GM23338 (cell line): ENCODE measurements around the gene KSR2. TPM values are rescaled to one million over a fixed set of nuclear protein-coding genes. Genes with fewer than 3 reads are reported as not detected.

Experiments used
- ATAC-seq: fragments of 200-7000 bp; cut with Tn5 transposase; 3 replicates; pipeline ENCODE4 v1.9.1; 2020
- DNase-seq: peaks from one replicate; pipeline ENCODE4 v3.0.0-alpha.2; 2015; ENCODE audit warnings: low spot score
- H2AFZ ChIP-seq: fragments of 200-600 bp; sonication (generic); 2 replicates; pipeline ENCODE4 v1.8.0; 2016; ENCODE audit warnings: antibody characterized with exemption, mild to moderate bottlenecking, moderate library complexity
- H3F3A ChIP-seq: fragments of 200-600 bp; sonication (generic); replicated peaks from 2 replicates; pipeline ENCODE4 v1.8.0; 2017; ENCODE audit warnings: antibody characterized with exemption, mixed run types, low read depth
- H3K27ac ChIP-seq: fragments of 200-600 bp; sonication (generic); 2 replicates; pipeline ENCODE4 v1.6.1; 2016; ENCODE audit warnings: low read depth
- H3K27me3 ChIP-seq: fragments of 200-600 bp; sonication (generic); 2 replicates; pipeline ENCODE4 v1.8.0; 2016; ENCODE audit warnings: mild to moderate bottlenecking, mixed run types, moderate library complexity; ENCODE audit not compliant: insufficient read depth
- H3K36me3 ChIP-seq: fragments of 200-600 bp; sonication (generic); 2 replicates; pipeline ENCODE4 v1.8.0; 2016; ENCODE audit warnings: mild to moderate bottlenecking; ENCODE audit not compliant: insufficient read depth
- H3K4me1 ChIP-seq: fragments of 200-600 bp; sonication (generic); 2 replicates; pipeline ENCODE4 v1.8.0; 2016; ENCODE audit warnings: mild to moderate bottlenecking, moderate library complexity; ENCODE audit not compliant: insufficient read depth
- H3K4me2 ChIP-seq: fragments of 200-600 bp; sonication (generic); 2 replicates; pipeline ENCODE4 v1.7.1; 2017; ENCODE audit warnings: mixed run types
- H3K4me3 ChIP-seq: fragments of 200-600 bp; sonication (generic); 2 replicates; pipeline ENCODE4 v1.6.1; 2016; ENCODE audit warnings: mixed run types
- H3K79me2 ChIP-seq: fragments of 200-600 bp; sonication (generic); replicated peaks from 2 replicates; pipeline ENCODE4 v1.8.0; 2017; ENCODE audit warnings: mild to moderate bottlenecking; ENCODE audit not compliant: insufficient read depth
- H3K9me2 ChIP-seq: fragments of 200-600 bp; sonication (generic); 2 replicates; pipeline ENCODE4 v1.8.0; 2017; ENCODE audit not compliant: insufficient read depth
- H4K20me1 ChIP-seq: fragments of 200-600 bp; sonication (generic); replicated peaks from 2 replicates; pipeline ENCODE4 v1.8.0; 2017; ENCODE audit warnings: mild to moderate bottlenecking; ENCODE audit not compliant: insufficient read depth
- H3K27ac Mint-ChIP-seq: 2 replicates; pipeline ENCODE4 v1.8.0; 2020; ENCODE audit warnings: inconsistent platforms, mild to moderate bottlenecking, moderate library complexity, mixed read lengths
- H3K27me3 Mint-ChIP-seq: 3 replicates; pipeline ENCODE4 v1.8.0; 2022; ENCODE audit warnings: low read depth, mild to moderate bottlenecking, moderate library complexity, mixed read lengths, inconsistent platforms; ENCODE audit not compliant: insufficient read depth, poor library complexity
- H3K36me3 Mint-ChIP-seq: 3 replicates; pipeline ENCODE4 v1.8.0; 2021; ENCODE audit warnings: low read depth, mild to moderate bottlenecking, inconsistent platforms, moderate library complexity, mixed read lengths
- H3K4me1 Mint-ChIP-seq: 3 replicates; pipeline ENCODE4 v1.8.0; 2020; ENCODE audit warnings: mild to moderate bottlenecking, inconsistent platforms, mixed read lengths
- H3K4me3 Mint-ChIP-seq: 3 replicates; pipeline ENCODE4 v1.8.0; 2021; ENCODE audit warnings: moderate library complexity, mild to moderate bottlenecking, inconsistent platforms, mixed read lengths
- H3K9me3 Mint-ChIP-seq: 3 replicates; pipeline ENCODE4 v1.8.0; 2020; ENCODE audit warnings: moderate library complexity, mild to moderate bottlenecking, inconsistent platforms, mixed read lengths
- CREB1 ChIP-seq: fragments of 250-450 bp; sonication (Bioruptor Pico); IDR thresholded peaks from 2 replicates; pipeline ENCODE4 v1.5.0; 2020; ENCODE audit warnings: low read depth, mild to moderate bottlenecking, moderate library complexity
- CTCF ChIP-seq, 2 experiments: fragments of 200-600 bp in 1 of 2; sonication (generic) in 1 of 2; conservative IDR thresholded peaks; 2 replicates each; pipeline versions ENCODE4 v1.5.1 to v1.6.1; 2016 to 2017; ENCODE audit warnings: antibody characterized with exemption in 2 of 2, low read depth in 2 of 2, mild to moderate bottlenecking in 2 of 2, moderate library complexity in 1 of 2
- ETS1 ChIP-seq: IDR thresholded peaks from 2 replicates; pipeline ENCODE4 v1.6.1; 2016; ENCODE audit warnings: antibody characterized with exemption
- EZH2 ChIP-seq: fragments of 200-600 bp; sonication (generic); IDR thresholded peaks from one replicate; pipeline ENCODE4 v1.8.0; 2017; ENCODE audit warnings: antibody characterized with exemption, mild to moderate bottlenecking, low read depth; ENCODE audit not compliant: unreplicated experiment
- EZH2phosphoT487 ChIP-seq: fragments of 200-600 bp; sonication (generic); IDR thresholded peaks from one replicate; pipeline ENCODE4 v1.8.1; 2018; ENCODE audit warnings: antibody characterized with exemption; ENCODE audit not compliant: unreplicated experiment
- JUNB ChIP-seq: IDR thresholded peaks from one replicate; pipeline ENCODE4 v1.6.1; 2016; ENCODE audit warnings: antibody characterized with exemption; ENCODE audit not compliant: unreplicated experiment
- NANOG ChIP-seq: IDR thresholded peaks from 2 replicates; pipeline ENCODE4 v1.6.1; 2016; ENCODE audit warnings: antibody characterized with exemption, borderline replicate concordance
- POLR2AphosphoS5 ChIP-seq: IDR thresholded peaks from 2 replicates; pipeline ENCODE4 v1.6.1; 2016; ENCODE audit warnings: antibody characterized with exemption, low read depth
- REST ChIP-seq: IDR thresholded peaks from one replicate; pipeline ENCODE4 v1.6.1; 2018; ENCODE audit warnings: antibody characterized with exemption; ENCODE audit not compliant: unreplicated experiment
- STAT1 ChIP-seq: IDR thresholded peaks from one replicate; pipeline ENCODE4 v1.6.1; 2016; ENCODE audit warnings: antibody characterized with exemption; ENCODE audit not compliant: unreplicated experiment
- ZNF114 ChIP-seq: fragments of 250-450 bp; sonication (Bioruptor Pico); IDR thresholded peaks from 2 replicates; pipeline ENCODE4 v1.5.0; 2020; ENCODE audit warnings: mild to moderate bottlenecking, moderate library complexity
- ZNF331 ChIP-seq: fragments of 250-450 bp; sonication (Bioruptor Pico); IDR thresholded peaks from 2 replicates; pipeline ENCODE4 v1.5.0; 2020; ENCODE audit warnings: low read depth, mild to moderate bottlenecking, moderate library complexity
- ZNF462 ChIP-seq: fragments of 250-450 bp; sonication (Bioruptor Pico); IDR thresholded peaks from 2 replicates; pipeline ENCODE4 v1.5.0; 2020; ENCODE audit warnings: mild to moderate bottlenecking, moderate library complexity
- polyA plus RNA-seq: library from polyadenylated mRNA; unstranded; fragments of >200 nt; fragmentation: Nextera tagmentation; extraction: Ambion mirVana; gene quantifications from 2 replicates; pipeline ENCODE4 v1.2.1, GENCODE V29; 2016
- total RNA-seq: library from RNA; depleted of rRNA; stranded (reverse); fragments of >200 nt; shearing (Covaris generic); gene quantifications from 2 replicates; pipeline ENCODE4 v1.2.3, GENCODE V29; 2014

KSR2 gene
- total and polyA plus RNA-seq, 2 experiments from 2014 or later: 1.1 to 2.7 TPM

GRCh38 chr12:117760990-117761389, 207.8 kb downstream of the KSR2 start:
- no peak overlapping the region for H3K27ac ChIP-seq
- Mint-ChIP-seq H3K27me3 (no peaks in the 10 kb centered on the region), H3K4me1 (no peaks in the 10 kb centered on the region), H3K9me3 (peaks cover 8% of the 10 kb centered on the region), H3K36me3 (peaks cover 7% of the 10 kb centered on the region), H3K27ac (no peak overlapping the region), H3K4me3 (no peak overlapping the region)
- TF ChIP-seq ETS1 (no peak), ZNF462 (CRISPR knock-in tag) (no peak), CREB1 (CRISPR knock-in tag) (no peak), POLR2AphosphoS5 (no peak), REST (no peak), NANOG (no peak), ZNF114 (CRISPR knock-in tag) (no peak), JUNB (no peak), STAT1 (no peak), CTCF (conservative IDR thresholded peaks at IDR 0.05; ENCODE audit: low read depth in 2 of 2) (no peak), EZH2phosphoT487 (no peak), EZH2 (no peak), ZNF331 (CRISPR knock-in tag) (no peak)
- no peaks in the 10 kb centered on the region for H3K4me1 ChIP-seq
- H3K9me2 ChIP-seq: peaks cover 6% of the 10 kb centered on the region; the same call in 1 of the 2 replicates
- no peak for ATAC-seq
- no peak overlapping the region for H3K4me3 ChIP-seq
- H2AFZ ChIP-seq: no peak overlapping the region
- no peak overlapping the region for H3K4me2 ChIP-seq
- 0 out of 2 replicates have a peak, but pooled peaks cover 2% of the 10 kb centered on the region for H3K36me3 ChIP-seq
- no peak for DNase-seq
- no peaks in the 10 kb centered on the region for H3K27me3 ChIP-seq
- no peaks in the 10 kb centered on the region for H3K79me2 ChIP-seq
- H3F3A ChIP-seq: no peaks in the 10 kb centered on the region
- 0 out of 2 replicates have a peak, but pooled peaks cover 3% of the 10 kb centered on the region for H4K20me1 ChIP-seq
